B cell (primary cell): ENCODE results near the gene DHDDS.

Source experiments
- EZH2 ChIP-seq: IDR thresholded peaks from 2 replicates; pipeline ENCODE4 v1.6.1; 2012; ENCODE audit warnings: borderline replicate concordance, low read depth, mild to moderate bottlenecking, moderate library complexity, low read length; ENCODE audit not compliant: insufficient read depth, poor library complexity, severe bottlenecking
- TF ChIP-seq, protein P1 (sequence below): fragments of 200-600 bp; IDR thresholded peaks from one replicate; pipeline ENCODE4 v1.8.0; 2022; ENCODE audit warnings: antibody characterized with exemption, mild to moderate bottlenecking

GRCh38 chr1:26389604-26390247 lies 42.4 kb upstream of the DHDDS start:
- TF ChIP-seq, protein P1, sequence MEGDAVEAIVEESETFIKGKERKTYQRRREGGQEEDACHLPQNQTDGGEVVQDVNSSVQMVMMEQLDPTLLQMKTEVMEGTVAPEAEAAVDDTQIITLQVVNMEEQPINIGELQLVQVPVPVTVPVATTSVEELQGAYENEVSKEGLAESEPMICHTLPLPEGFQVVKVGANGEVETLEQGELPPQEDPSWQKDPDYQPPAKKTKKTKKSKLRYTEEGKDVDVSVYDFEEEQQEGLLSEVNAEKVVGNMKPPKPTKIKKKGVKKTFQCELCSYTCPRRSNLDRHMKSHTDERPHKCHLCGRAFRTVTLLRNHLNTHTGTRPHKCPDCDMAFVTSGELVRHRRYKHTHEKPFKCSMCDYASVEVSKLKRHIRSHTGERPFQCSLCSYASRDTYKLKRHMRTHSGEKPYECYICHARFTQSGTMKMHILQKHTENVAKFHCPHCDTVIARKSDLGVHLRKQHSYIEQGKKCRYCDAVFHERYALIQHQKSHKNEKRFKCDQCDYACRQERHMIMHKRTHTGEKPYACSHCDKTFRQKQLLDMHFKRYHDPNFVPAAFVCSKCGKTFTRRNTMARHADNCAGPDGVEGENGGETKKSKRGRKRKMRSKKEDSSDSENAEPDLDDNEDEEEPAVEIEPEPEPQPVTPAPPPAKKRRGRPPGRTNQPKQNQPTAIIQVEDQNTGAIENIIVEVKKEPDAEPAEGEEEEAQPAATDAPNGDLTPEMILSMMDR = no peak
- TF ChIP-seq EZH2 = no peak
